DND-41 (cell line): Measurements from ENCODE around the gene FHIT.

Experiments used
- EZH2 ChIP-seq: IDR thresholded peaks from 3 replicates; pipeline ENCODE4 v1.6.1; 2012; ENCODE audit warnings: borderline replicate concordance, low read depth, mild to moderate bottlenecking, moderate library complexity, low read length, inconsistent platforms; ENCODE audit not compliant: severe bottlenecking
- TF ChIP-seq, protein P1 (sequence below): IDR thresholded peaks from 2 replicates; pipeline ENCODE4 v1.5.1; 2012; ENCODE audit warnings: borderline replicate concordance, low read length, moderate library complexity, mild to moderate bottlenecking; ENCODE audit not compliant: poor library complexity, severe bottlenecking; ENCODE audit errors: extremely low read depth

GRCh38 chr3:60101621-60102020 is 1149.6 kb downstream of the FHIT start:
- TF ChIP-seq, protein P1, sequence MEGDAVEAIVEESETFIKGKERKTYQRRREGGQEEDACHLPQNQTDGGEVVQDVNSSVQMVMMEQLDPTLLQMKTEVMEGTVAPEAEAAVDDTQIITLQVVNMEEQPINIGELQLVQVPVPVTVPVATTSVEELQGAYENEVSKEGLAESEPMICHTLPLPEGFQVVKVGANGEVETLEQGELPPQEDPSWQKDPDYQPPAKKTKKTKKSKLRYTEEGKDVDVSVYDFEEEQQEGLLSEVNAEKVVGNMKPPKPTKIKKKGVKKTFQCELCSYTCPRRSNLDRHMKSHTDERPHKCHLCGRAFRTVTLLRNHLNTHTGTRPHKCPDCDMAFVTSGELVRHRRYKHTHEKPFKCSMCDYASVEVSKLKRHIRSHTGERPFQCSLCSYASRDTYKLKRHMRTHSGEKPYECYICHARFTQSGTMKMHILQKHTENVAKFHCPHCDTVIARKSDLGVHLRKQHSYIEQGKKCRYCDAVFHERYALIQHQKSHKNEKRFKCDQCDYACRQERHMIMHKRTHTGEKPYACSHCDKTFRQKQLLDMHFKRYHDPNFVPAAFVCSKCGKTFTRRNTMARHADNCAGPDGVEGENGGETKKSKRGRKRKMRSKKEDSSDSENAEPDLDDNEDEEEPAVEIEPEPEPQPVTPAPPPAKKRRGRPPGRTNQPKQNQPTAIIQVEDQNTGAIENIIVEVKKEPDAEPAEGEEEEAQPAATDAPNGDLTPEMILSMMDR = no peak
- no peak for TF ChIP-seq EZH2
